Tibial nerve (tissue), 3 donors: ENCODE results near the gene DDX39B.

Source experiments
- POLR2A ChIP-seq, 2 donors: fragments of 450-650 bp; IDR thresholded peaks; one replicate each; pipeline ENCODE4 v1.6.1; 2017; ENCODE audit warnings: antibody characterized with exemption in 2 of 2, mild to moderate bottlenecking in 2 of 2, moderate library complexity in 2 of 2
- TF ChIP-seq, protein P1 (sequence below), 5 experiments: fragments of 200-600 bp in 3 of 5; fragments of 450-650 bp in 2 of 5; sonication (generic) in 3 of 5; IDR thresholded peaks; one replicate each; pipeline ENCODE4 v1.5.1; 2016 to 2019; ENCODE audit warnings: antibody characterized with exemption in 5 of 5, mild to moderate bottlenecking in 3 of 5, moderate library complexity in 2 of 5

DNA sequence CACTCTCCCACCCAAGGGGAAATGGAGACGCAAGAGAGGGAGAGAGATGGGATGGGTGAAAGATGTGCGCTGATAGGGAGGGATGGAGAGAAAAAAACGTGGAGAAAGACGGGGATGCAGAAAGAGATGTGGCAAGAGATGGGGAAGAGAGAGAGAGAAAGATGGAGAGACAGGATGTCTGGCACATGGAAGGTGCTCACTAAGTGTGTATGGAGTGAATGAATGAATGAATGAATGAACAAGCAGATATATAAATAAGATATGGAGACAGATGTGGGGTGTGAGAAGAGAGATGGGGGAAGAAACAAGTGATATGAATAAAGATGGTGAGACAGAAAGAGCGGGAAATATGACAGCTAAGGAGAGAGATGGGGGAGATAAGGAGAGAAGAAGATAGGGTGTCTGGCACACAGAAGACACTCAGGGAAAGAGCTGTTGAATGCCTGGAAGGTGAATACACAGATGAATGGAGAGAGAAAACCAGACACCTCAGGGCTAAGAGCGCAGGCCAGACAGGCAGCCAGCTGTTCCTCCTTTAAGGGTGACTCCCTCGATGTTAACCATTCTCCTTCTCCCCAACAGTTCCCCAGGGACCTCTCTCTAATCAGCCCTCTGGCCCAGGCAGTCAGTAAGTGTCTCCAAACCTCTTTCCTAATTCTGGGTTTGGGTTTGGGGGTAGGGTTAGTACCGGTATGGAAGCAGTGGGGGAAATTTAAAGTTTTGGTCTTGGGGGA lies 34.3 kb upstream of the DDX39B start:
- TF ChIP-seq, protein P1, sequence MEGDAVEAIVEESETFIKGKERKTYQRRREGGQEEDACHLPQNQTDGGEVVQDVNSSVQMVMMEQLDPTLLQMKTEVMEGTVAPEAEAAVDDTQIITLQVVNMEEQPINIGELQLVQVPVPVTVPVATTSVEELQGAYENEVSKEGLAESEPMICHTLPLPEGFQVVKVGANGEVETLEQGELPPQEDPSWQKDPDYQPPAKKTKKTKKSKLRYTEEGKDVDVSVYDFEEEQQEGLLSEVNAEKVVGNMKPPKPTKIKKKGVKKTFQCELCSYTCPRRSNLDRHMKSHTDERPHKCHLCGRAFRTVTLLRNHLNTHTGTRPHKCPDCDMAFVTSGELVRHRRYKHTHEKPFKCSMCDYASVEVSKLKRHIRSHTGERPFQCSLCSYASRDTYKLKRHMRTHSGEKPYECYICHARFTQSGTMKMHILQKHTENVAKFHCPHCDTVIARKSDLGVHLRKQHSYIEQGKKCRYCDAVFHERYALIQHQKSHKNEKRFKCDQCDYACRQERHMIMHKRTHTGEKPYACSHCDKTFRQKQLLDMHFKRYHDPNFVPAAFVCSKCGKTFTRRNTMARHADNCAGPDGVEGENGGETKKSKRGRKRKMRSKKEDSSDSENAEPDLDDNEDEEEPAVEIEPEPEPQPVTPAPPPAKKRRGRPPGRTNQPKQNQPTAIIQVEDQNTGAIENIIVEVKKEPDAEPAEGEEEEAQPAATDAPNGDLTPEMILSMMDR (IDR thresholded peaks at IDR 0.05), result no peak
- no peak for TF ChIP-seq POLR2A (IDR thresholded peaks at IDR 0.05)
